ENCODE measurements around the gene ADI1. TPM values are rescaled to one million over a fixed set of nuclear protein-coding genes. Genes with fewer than 3 reads are reported as not detected.

The ADI1 gene
- total RNA-seq, 1 donor from 2014 or later, result 45.3 TPM

- DNase-seq (ENCODE audit: low read depth in 2 of 2), result no peak
Observed at GRCh38 chr2:3481736-3482362, 37.5 kb downstream of the ADI1 start.

GRCh38 chr2:3481011-3481400, 38.3 kb downstream of the ADI1 start:
- DNase-seq (ENCODE audit: low read depth in 2 of 2), result no peak

DNA sequence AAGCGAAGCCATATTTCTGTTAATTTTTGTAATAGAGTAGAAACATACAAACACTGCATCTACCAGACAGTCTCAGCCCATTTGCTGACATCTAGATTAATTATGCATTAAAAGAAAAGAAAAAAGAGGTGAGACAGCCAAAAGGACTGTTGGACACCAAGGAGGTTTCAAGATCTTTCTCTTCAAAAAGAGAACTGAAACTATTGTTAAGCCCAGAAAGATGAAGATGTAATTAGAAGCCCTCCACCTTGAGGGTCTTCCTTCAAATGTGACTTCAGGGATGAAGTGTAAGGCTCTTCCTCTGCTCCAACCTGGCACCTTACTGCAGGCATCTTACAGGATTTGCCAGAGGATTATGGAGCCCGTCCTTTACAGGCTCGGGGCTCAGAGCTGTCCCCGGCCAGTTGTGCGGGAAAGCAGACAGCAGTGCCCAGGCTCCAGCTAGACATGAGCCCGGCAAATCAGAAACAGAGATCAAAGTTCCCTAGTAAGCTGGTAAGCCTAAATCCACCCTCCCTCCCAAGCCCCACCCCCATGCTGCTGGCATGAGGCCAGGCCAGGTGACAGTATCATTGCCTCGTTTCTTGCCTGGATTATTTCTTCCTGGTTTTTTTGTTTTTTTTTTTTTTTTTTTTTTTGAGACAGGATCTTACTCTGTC, 38.9 kb downstream of the ADI1 start:
- DNase-seq (ENCODE audit: low read depth in 2 of 2), result no peak

DNA sequence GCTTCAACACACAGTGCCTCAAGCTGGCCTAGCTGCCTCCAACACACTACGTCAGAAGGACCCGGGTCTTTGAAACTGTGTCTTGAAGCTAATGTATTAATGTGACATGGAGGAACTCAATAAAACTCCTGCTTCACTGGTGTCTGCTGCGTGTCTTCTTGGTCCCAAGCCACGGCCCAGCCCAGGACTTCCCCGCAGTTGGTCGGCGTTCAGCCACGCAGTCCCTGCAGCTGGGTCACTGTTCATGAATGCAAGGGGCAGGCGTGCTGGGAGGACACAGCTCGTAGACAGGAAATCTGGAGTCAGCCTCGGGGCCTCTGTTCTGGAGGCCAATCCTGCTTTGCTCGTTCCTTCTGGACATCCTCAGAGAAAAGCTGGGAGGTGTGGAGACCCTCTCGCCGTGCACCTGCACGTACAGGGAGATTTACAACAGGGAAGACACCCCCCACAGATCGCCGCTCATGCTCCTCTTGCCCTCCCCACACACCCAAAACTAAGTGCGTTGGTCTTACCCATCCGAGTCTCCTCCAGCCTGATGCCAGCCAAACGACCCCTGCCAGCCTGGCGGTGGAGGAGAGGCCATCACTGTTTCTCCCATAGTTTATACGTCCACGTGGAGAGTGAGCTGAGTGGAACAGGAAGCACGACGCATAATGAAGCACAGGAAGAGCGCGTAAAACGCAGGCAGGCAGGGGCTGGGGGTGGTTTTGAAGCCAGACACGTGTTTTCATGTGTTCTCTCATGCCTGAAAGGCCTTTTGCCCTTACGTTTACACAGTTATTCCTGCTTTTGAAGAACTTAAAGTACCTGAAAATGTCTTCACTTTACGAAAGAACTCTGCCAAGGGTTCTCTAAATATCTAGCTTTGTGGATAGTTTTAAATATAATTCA, 39.7 kb downstream of the ADI1 start:
- peak in 1 of 2 donors; percentile 19 for DNase-seq (ENCODE audit: low read depth in 2 of 2)

DNA sequence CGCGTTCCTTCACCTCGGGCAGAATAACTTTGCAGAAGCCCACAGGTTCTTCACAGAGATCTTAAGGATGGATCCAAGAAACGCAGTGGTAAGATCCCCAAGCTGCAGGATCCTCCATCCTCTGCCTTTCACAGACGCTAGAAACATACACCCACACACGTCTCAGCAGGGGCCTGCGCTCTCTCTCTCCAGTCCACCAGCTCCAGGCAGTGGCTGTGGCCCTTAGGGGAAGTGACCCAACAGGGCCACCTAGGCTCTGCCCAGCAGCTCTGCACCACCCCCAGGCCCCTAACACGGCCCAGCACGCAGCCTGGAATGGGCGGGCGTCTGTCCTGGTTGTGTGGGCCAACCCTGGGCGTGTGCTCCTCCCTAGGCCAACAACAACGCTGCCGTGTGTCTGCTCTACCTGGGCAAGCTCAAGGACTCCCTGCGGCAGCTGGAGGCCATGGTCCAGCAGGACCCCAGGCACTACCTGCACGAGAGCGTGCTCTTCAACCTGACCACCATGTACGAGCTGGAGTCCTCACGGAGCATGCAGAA, 40.4 kb downstream of the ADI1 start:
- no peak for DNase-seq (ENCODE audit: low read depth in 2 of 2)

DNA sequence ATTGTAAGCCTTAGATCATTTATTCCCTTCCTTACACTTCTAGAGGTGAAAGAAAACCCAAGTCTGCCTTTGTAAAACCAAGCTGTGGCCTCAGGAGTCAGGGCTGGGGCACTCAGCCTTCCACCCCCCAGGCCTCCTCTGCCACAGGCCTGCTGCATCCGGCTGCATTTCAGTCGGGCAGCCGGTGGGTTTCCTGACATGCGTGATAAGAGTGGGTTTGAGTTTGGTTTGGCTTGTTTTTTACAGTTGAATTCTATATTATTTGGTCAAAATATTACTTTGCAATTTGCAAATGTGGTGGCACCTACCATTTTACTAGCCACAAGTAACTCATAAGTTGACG, 42.4 kb downstream of the ADI1 start:
- no peak for DNase-seq (ENCODE audit: low read depth in 2 of 2)

GRCh38 chr2:3476321-3476984, 42.9 kb downstream of the ADI1 start:
- DNase-seq (ENCODE audit: low read depth in 2 of 2), result no peak

GRCh38 chr2:3475771-3476170, 43.6 kb downstream of the ADI1 start:
- no peak for DNase-seq (ENCODE audit: low read depth in 2 of 2)

- DNase-seq (ENCODE audit: low read depth in 2 of 2), result no peak
Observed at GRCh38 chr2:3472966-3473365, 46.4 kb downstream of the ADI1 start.

GRCh38 chr2:3472296-3472695, 47.0 kb downstream of the ADI1 start:
- no peak for DNase-seq (ENCODE audit: low read depth in 2 of 2)

GRCh38 chr2:3470856-3471737, 48.2 kb downstream of the ADI1 start:
- no peak for DNase-seq (ENCODE audit: low read depth in 2 of 2)

DNA sequence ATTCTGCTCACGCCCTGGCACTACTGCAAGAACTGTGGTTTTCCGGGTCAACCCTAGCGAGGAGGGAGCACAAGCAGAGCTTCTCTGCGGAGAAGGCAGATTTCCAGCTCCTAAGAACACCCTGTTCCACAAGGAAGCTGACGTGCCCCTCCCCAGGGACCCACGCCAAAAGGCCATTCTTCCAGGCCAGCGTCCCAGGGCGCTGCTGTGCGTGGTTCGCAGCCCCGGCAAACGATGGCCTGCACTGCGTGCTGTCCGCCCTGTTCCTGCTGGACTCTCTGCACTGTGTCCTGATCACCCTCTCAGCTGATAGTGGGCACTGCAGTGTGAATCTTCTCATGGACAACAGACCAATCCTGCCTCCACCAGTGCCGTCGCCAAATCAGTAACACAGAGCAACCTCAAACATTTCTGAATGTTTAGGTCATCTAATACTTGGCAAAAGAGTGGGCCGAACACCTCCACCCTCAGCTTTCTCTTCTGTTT, 49.1 kb downstream of the ADI1 start:
- no peak for DNase-seq (ENCODE audit: low read depth in 2 of 2)

DNA sequence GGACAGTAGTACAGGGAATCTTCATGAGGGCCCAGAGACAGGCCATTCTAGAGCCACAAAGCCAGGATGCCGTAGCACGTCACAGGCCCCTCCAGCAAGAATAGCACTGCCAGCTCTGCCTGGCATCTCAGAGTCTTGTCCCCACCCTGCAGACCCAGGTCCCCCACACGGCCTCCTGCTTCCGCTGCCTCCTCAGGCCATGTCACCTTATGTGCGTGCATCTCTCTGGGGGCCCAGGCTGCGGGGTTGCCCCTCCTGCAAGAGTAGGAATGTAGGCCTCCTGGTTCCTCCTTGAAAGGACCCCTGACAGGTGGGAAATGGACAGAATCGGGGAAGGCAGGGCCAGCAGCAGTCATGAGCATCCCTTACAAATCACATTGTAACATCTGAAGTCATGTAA, 49.8 kb downstream of the ADI1 start:
- no peak for DNase-seq (ENCODE audit: low read depth in 2 of 2)

- no peak for DNase-seq (ENCODE audit: low read depth in 2 of 2)
Observed at GRCh38 chr2:3468296-3468988, 50.9 kb downstream of the ADI1 start.

- DNase-seq (ENCODE audit: low read depth in 2 of 2), result no peak
Observed at GRCh38 chr2:3467654-3468053, 51.7 kb downstream of the ADI1 start.

GRCh38 chr2:3466966-3467365, 52.4 kb downstream of the ADI1 start:
- DNase-seq (ENCODE audit: low read depth in 2 of 2), result no peak

DNA sequence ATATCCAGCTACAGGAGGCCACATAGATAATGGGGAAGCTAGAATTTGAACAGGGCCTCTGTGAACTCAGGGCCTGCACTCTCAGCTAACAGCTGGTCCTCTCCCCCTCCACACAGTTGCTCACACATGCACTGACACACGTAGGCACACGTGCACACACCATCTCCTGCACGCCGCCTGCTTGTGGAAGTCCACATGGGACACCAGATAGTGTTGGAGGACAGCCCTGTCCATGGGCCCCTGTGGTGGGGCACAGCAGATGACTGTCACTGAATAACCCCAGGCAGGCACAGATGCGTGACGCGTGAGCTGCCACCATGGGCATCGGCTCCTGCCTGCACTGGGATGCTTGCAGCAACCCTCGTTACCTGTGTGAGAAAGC, 52.9 kb downstream of the ADI1 start:
- DNase-seq (ENCODE audit: low read depth in 2 of 2), result no peak

GRCh38 chr2:3465844-3466481, 53.4 kb downstream of the ADI1 start:
- no peak for DNase-seq (ENCODE audit: low read depth in 2 of 2)

DNA sequence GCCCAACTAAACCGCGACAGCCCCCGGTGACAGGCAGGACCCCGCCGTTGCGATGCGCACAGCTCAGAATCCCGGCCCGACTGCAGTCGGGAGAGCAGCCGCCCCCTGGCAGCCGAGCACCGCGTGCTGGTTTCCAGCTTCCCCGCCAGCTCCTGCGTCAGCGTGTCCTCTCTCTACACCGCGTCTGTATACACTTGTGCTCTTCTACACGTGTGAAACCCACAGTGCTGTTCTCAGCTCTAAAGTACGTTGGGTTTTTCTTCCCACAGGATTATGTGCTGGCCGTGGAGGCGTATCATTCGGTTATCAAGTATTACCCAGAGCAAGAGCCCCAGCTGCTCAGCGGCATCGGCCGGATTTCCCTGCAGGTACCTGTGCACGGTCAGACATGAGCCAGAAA, 54.0 kb downstream of the ADI1 start:
- no peak for DNase-seq (ENCODE audit: low read depth in 2 of 2)

Data from dermis microvascular lymphatic vessel endothelial cell (primary cell).